ENCODE results near the gene EIF2B2. TPM values are rescaled to one million over a fixed set of nuclear protein-coding genes. Genes with fewer than 3 reads are reported as not detected.

Gene EIF2B2
- polyA plus RNA-seq, 1 of the 3 experiments (the other 2 are of a cell fraction) = 125 TPM

- peak overlapping the region; percentile 42; the same call in 1 of the 2 replicates for H3K4me2 ChIP-seq
- H3K27ac ChIP-seq (ENCODE audit: low read depth in 2 of 2, low read length in 1 of 2) = peak overlapping the region; percentile 33 to 62; a peak in 2 of 4 replicates
Observed at GRCh38 chr14:75041613-75042012, 38.9 kb downstream of the EIF2B2 start.

More at GRCh38 chr14:75041613-75042012, 38.9 kb downstream of the EIF2B2 start:
- H3K79me2 ChIP-seq (ENCODE audit: insufficient read depth) = peaks cover 6% of the 10 kb centered on the region; the same call in 1 of the 2 replicates
- H3K36me3 ChIP-seq (replicated peaks in 1 of 2; ENCODE audit: control insufficient read depth in 1 of 2, insufficient read depth in 2 of 2, low read length in 1 of 2) = peaks cover 3 to 6% of the 10 kb centered on the region in 2 experiments
- WGBS (ENCODE audit: low lambda C conversion rate) = 66% methylated on average over 4 of the region's 4 CpGs
- H3K9me3 ChIP-seq = no peaks in the 10 kb centered on the region
- ChIA-PET CTCF (interaction anchor here (0.8 to 3.4 kb wide), 7 partner anchors 19 to 180 kb away, joined by 3 to 12 read pairs (median 4); no protein-coding TSS in a partner anchor), POLR2A (no interaction called here)
- H3K9ac ChIP-seq = no peak overlapping the region
- no peak for DNase-seq
- H3K27me3 ChIP-seq (ENCODE audit: insufficient read depth) = no peaks in the 10 kb centered on the region
- no peak overlapping the region for H3K4me3 ChIP-seq (ENCODE audit: low read depth in 2 of 2, low read length in 1 of 2)
- no peaks in the 10 kb centered on the region for H3K9me2 ChIP-seq
- H2AFZ ChIP-seq (ENCODE audit: low read depth) = no peak overlapping the region
- H3F3A ChIP-seq (replicated peaks; ENCODE audit: insufficient read depth) = peaks cover 10% of the 10 kb centered on the region
- TF ChIP-seq FOXJ3 (CRISPR knock-in tag; IDR thresholded peaks at IDR 0.05) (no peak), CHD2 (IDR thresholded peaks at IDR 0.05; ENCODE audit: low read length, partially characterized antibody) (no peak), ZBTB33 (IDR thresholded peaks at IDR 0.05; ENCODE audit: borderline replicate concordance, low read depth) (no peak), USF2 (IDR thresholded peaks at IDR 0.05; ENCODE audit: borderline replicate concordance, low read depth, low read length) (no peak), MEF2A (IDR thresholded peaks at IDR 0.05; ENCODE audit: borderline replicate concordance, low read depth) (no peak), FOSL2 (IDR thresholded peaks at IDR 0.05; ENCODE audit: borderline replicate concordance, low read depth) (no peak), EZH2phosphoT487 (IDR thresholded peaks at IDR 0.05; ENCODE audit: borderline replicate concordance, low read depth) (no peak), YY1 (IDR thresholded peaks at IDR 0.05; ENCODE audit: low read depth) (no peak), IRF3 (IDR thresholded peaks at IDR 0.05; ENCODE audit: low read depth, low read length) (no peak), GABPA (IDR thresholded peaks at IDR 0.05; ENCODE audit: low read depth) (no peak), MAX (IDR thresholded peaks at IDR 0.05; ENCODE audit: low read depth) (no peak), POLR2AphosphoS5 (IDR thresholded peaks at IDR 0.05; ENCODE audit: low read depth, low read length) (no peak), RCOR1 (IDR thresholded peaks at IDR 0.05; ENCODE audit: low read length) (no peak), SIN3A (IDR thresholded peaks at IDR 0.05; ENCODE audit: borderline replicate concordance, low read depth, low read length) (no peak), NFIC (IDR thresholded peaks at IDR 0.05; ENCODE audit: borderline replicate concordance) (no peak), RAD21 (IDR thresholded peaks at IDR 0.05; ENCODE audit: low read length) (no peak), ELF1 (IDR thresholded peaks at IDR 0.05) (no peak), NRF1 (IDR thresholded peaks at IDR 0.05; ENCODE audit: low read depth, low read length) (no peak), TCF12 (IDR thresholded peaks at IDR 0.05) (no peak)
- no peaks in the 10 kb centered on the region for H4K20me1 ChIP-seq (ENCODE audit: insufficient read depth)
- H3K4me1 ChIP-seq (ENCODE audit: control insufficient read depth in 1 of 2, insufficient read depth in 2 of 2, low read depth in 1 of 2, low read length in 1 of 2) = peaks cover 24 to 25% of the 10 kb centered on the region in 2 experiments; a peak in 3 of 4 replicates

Measured in SK-N-SH (cell line).